SK-N-SH (cell line): Measurements from ENCODE around the gene NCKAP5. TPM values are rescaled to one million over a fixed set of nuclear protein-coding genes. Genes with fewer than 3 reads are reported as not detected.
A peak's percentile ranks its signal among the peaks of the same experiment; 100 is the strongest.

ENCODE experiments used
- CTCF ChIA-PET: fragments of 300-600, 350-600 bp; formaldehyde crosslinking; extraction: SDS; loops from one replicate; lab custom pipeline; 2021; lab: Yijun Ruan, JAX
- POLR2A ChIA-PET: fragments of 350-600 bp; sonication (Branson Sonifier 250); formaldehyde crosslinking; extraction: SDS; loops from one replicate; lab custom pipeline; 2020; ENCODE audit warnings: antibody characterized with exemption, inconsistent platforms; lab: Yijun Ruan, JAX
- DNase-seq: peaks from one replicate; pipeline ENCODE4 v3.0.0; 2012
- H2AFZ ChIP-seq: fragments of 200-600 bp; sonication (generic); 2 replicates; pipeline ENCODE4 v1.8.1; 2016; ENCODE audit warnings: antibody characterized with exemption, mild to moderate bottlenecking, low read depth
- H3F3A ChIP-seq: fragments of 200-600 bp; sonication (generic); replicated peaks from 2 replicates; pipeline ENCODE3; 2016; ENCODE audit warnings: antibody characterized with exemption, mild to moderate bottlenecking; ENCODE audit not compliant: insufficient read depth
- H3K27ac ChIP-seq, 2 experiments: fragments of 200-500 bp in 1 of 2; fragments of 200-600 bp in 1 of 2; sonication (Bioruptor generic) in 1 of 2; sonication (generic), shearing (Covaris generic) in 1 of 2; 2 replicates each; pipeline versions ENCODE4 v1.5.1 to v1.6.1; 2014 to 2016; ENCODE audit warnings: low read depth in 2 of 2, inconsistent platforms in 1 of 2, low read length in 1 of 2, mild to moderate bottlenecking in 1 of 2, mixed read lengths in 1 of 2
- H3K27me3 ChIP-seq: fragments of 200-600 bp; sonication (generic), shearing (Covaris generic); 2 replicates; pipeline ENCODE4 v1.6.1; 2016; ENCODE audit warnings: mixed run types; ENCODE audit not compliant: insufficient read depth
- H3K36me3 ChIP-seq, 2 experiments: fragments of 200-500 bp in 1 of 2; fragments of 200-600 bp in 1 of 2; sonication (Bioruptor generic) in 1 of 2; sonication (generic) in 1 of 2; replicated peaks in 1 of 2; 2 replicates each; pipeline versions ENCODE3 to v1.5.1; 2014 to 2016; ENCODE audit warnings: low read length in 1 of 2, mild to moderate bottlenecking in 1 of 2; ENCODE audit not compliant: insufficient read depth in 2 of 2, control insufficient read depth in 1 of 2
- H3K4me1 ChIP-seq, 2 experiments: fragments of 200-500 bp in 1 of 2; fragments of 200-600 bp in 1 of 2; sonication (Bioruptor generic) in 1 of 2; sonication (generic), shearing (Covaris generic) in 1 of 2; 2 replicates each; pipeline versions ENCODE4 v1.5.1 to v1.6.1; 2014 to 2016; ENCODE audit warnings: low read depth in 1 of 2, low read length in 1 of 2, mixed run types in 1 of 2; ENCODE audit not compliant: insufficient read depth in 2 of 2, control insufficient read depth in 1 of 2
- H3K4me2 ChIP-seq: fragments of 200-600 bp; sonication (generic), shearing (Covaris generic); 2 replicates; pipeline ENCODE4 v1.6.1; 2017; ENCODE audit warnings: mixed run types
- H3K4me3 ChIP-seq, 2 experiments: fragments of 200-500 bp in 1 of 2; fragments of 200-600 bp in 1 of 2; sonication (Bioruptor generic) in 1 of 2; sonication (generic), shearing (Covaris generic) in 1 of 2; 2 replicates each; pipeline versions ENCODE4 v1.5.1 to v1.8.1; 2014 to 2016; ENCODE audit warnings: low read depth in 2 of 2, inconsistent platforms in 1 of 2, low read length in 1 of 2, mild to moderate bottlenecking in 1 of 2, mixed read lengths in 1 of 2, moderate library complexity in 1 of 2
- H3K79me2 ChIP-seq: fragments of 200-600 bp; sonication (generic); 2 replicates; pipeline ENCODE4 v1.8.1; 2017; ENCODE audit warnings: mild to moderate bottlenecking; ENCODE audit not compliant: insufficient read depth
- H3K9ac ChIP-seq: fragments of 200-600 bp; sonication (generic); 2 replicates; pipeline ENCODE4 v1.6.1; 2017; ENCODE audit warnings: mixed run types
- H3K9me2 ChIP-seq: fragments of 200-600 bp; sonication (generic); 2 replicates; pipeline ENCODE4 v1.6.1; 2017; ENCODE audit warnings: mixed run types
- H3K9me3 ChIP-seq: fragments of 200-600 bp; sonication (generic); 2 replicates; pipeline ENCODE4 v1.6.1; 2017; ENCODE audit warnings: mixed run types, mild to moderate bottlenecking, moderate library complexity
- H4K20me1 ChIP-seq: fragments of 200-600 bp; sonication (generic); 2 replicates; pipeline ENCODE4 v1.6.1; 2017; ENCODE audit warnings: mild to moderate bottlenecking, mixed run types; ENCODE audit not compliant: insufficient read depth
- CTCF ChIP-seq: fragments of 200-600 bp; sonication (generic); IDR thresholded peaks from 2 replicates; pipeline ENCODE4 v1.6.1; 2017; ENCODE audit warnings: antibody characterized with exemption, mild to moderate bottlenecking, moderate library complexity
- EP300 ChIP-seq, 2 experiments: IDR thresholded peaks; 2 replicates each; pipeline versions ENCODE4 v1.4.0 to v1.6.1; 2012; ENCODE audit warnings: borderline replicate concordance in 1 of 2, low read depth in 1 of 2, low read length in 1 of 2
- FOSL2 ChIP-seq: IDR thresholded peaks from 2 replicates; pipeline ENCODE4 v1.4.0; 2012; ENCODE audit warnings: low read depth, mild to moderate bottlenecking, moderate library complexity, borderline replicate concordance
- FOXM1 ChIP-seq: IDR thresholded peaks from 2 replicates; pipeline ENCODE4 v1.4.0; 2012; ENCODE audit warnings: low read depth, mild to moderate bottlenecking
- GABPA ChIP-seq: IDR thresholded peaks from 2 replicates; pipeline ENCODE4 v1.4.0; 2012; ENCODE audit warnings: low read depth, mild to moderate bottlenecking
- JUND ChIP-seq: IDR thresholded peaks from 2 replicates; pipeline ENCODE4 v1.4.0; 2012
- MXI1 ChIP-seq: IDR thresholded peaks from 2 replicates; pipeline ENCODE4 v1.6.1; 2012; ENCODE audit warnings: mild to moderate bottlenecking, low read depth, low read length, improper control_type of control experiment
- NRF1 ChIP-seq: IDR thresholded peaks from 2 replicates; pipeline ENCODE4 v1.6.1; 2012; ENCODE audit warnings: low read depth, mild to moderate bottlenecking, low read length
- POLR2AphosphoS5 ChIP-seq: IDR thresholded peaks from 2 replicates; pipeline ENCODE4 v1.6.1; 2012; ENCODE audit warnings: low read depth, low read length
- RAD21 ChIP-seq: IDR thresholded peaks from 2 replicates; pipeline ENCODE4 v1.6.1; 2012; ENCODE audit warnings: mild to moderate bottlenecking, low read length
- RCOR1 ChIP-seq: fragments of 150-350 bp; IDR thresholded peaks from 2 replicates; pipeline ENCODE4 v1.6.1; 2017; ENCODE audit warnings: antibody characterized with exemption, low read length
- RFX5 ChIP-seq: IDR thresholded peaks from 2 replicates; pipeline ENCODE4 v1.6.1; 2012; ENCODE audit warnings: mild to moderate bottlenecking, improper control_type of control experiment, low read length
- SIN3A ChIP-seq: IDR thresholded peaks from 2 replicates; pipeline ENCODE4 v1.6.1; 2012; ENCODE audit warnings: low read depth, mild to moderate bottlenecking, low read length, moderate library complexity, borderline replicate concordance
- SMC3 ChIP-seq: IDR thresholded peaks from 2 replicates; pipeline ENCODE4 v1.6.1; 2012; ENCODE audit warnings: low read depth, low read length, improper control_type of control experiment
- TAF1 ChIP-seq: IDR thresholded peaks from 2 replicates; pipeline ENCODE4 v1.6.1; 2012; ENCODE audit warnings: low read depth, mild to moderate bottlenecking, low read length, moderate library complexity, borderline replicate concordance
- YY1 ChIP-seq: IDR thresholded peaks from 2 replicates; pipeline ENCODE4 v1.4.0; 2012; ENCODE audit warnings: low read depth, mild to moderate bottlenecking
- WGBS: methylation state at CpG from one replicate; pipeline ENCODE4 v1.1.6; 2017; ENCODE audit warnings: low lambda C conversion rate; 5-methylcytosine and 5-hydroxymethylcytosine counted together
- polyA plus RNA-seq, 3 experiments: library from polyadenylated mRNA; depleted of rRNA; stranded (reverse); fragments of >200 nt; gene quantifications; 2 replicates each; pipeline ENCODE4 v1.2.3, GENCODE V29; 2012
- TF ChIP-seq, protein P1 (sequence below): fragments of 150-350 bp; IDR thresholded peaks from 2 replicates; pipeline ENCODE4 v1.6.1; 2016; ENCODE audit warnings: mild to moderate bottlenecking, low read depth, low read length

Gene NCKAP5
- polyA plus RNA-seq, 1 of the 3 experiments (the other 2 are of a cell fraction): 0.02 TPM

DNA sequence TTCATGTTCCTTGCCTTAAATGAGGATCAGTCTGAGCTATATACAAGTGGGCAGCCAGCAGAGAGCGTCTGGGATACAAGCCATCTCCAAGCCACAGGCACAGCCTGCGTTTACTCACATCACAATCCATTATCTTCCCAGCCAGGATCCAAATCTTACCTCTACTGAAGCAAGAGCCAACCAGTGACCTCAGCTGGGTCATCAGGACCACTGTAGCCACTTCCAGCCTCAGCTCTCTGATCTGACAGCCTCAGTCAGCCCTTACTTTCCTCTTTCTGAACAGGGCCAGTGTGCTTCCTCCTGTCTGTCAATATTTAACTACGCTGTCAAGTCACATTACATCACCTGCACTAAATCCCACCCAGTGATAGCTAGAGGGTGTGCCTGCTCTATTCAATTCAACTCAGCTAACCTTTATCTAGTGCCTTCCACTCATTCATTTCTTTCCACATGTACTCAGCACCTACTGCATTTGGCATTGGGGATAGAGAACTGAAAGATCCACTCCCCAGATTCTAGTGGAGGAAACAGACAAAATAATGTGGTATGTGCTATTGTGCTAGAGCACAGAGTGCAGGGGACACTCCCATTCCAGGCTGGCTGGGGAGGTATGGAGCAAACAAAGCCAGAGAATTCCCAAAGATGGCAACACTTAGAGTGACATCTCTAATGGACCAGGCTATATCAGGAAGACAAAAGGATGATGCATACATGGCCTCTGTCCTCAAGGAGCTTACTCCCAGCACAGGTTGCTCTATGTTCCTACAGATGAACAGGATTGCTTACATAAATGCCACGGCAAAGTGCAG, 146.5 kb downstream of the NCKAP5 start:
- H2AFZ ChIP-seq: no peak overlapping the region
- H3K9me3 ChIP-seq: no peaks in the 10 kb centered on the region
- ChIA-PET POLR2A (no interaction called here), CTCF (interaction anchor here (1.0 to 1.8 kb wide), 5 partner anchors 140 to 424 kb away, joined by 3 to 11 read pairs (median 4); no protein-coding TSS in a partner anchor)
- H3K27me3 ChIP-seq: no peaks in the 10 kb centered on the region
- WGBS: 29% methylated on average over 4 of the region's 4 CpGs
- no peaks in the 10 kb centered on the region for H3K9me2 ChIP-seq
- H3K4me2 ChIP-seq: no peak overlapping the region
- no peaks in the 10 kb centered on the region for H3F3A ChIP-seq
- H3K27ac ChIP-seq: no peak overlapping the region
- no peaks in the 10 kb centered on the region for H4K20me1 ChIP-seq
- H3K4me1 ChIP-seq: peaks cover 3 to 8% of the 10 kb centered on the region in 2 experiments; a peak in 3 of 4 replicates
- H3K79me2 ChIP-seq: no peaks in the 10 kb centered on the region
- H3K9ac ChIP-seq: no peak overlapping the region
- DNase-seq: peak; percentile 8
- no peak overlapping the region for H3K4me3 ChIP-seq
- H3K36me3 ChIP-seq: no peaks in the 10 kb centered on the region
- no peak for TF ChIP-seq EP300 (IDR thresholded peaks at IDR 0.05; ENCODE audit: borderline replicate concordance in 1 of 2, low read depth in 1 of 2, low read length in 1 of 2)
- TF ChIP-seq RAD21: peak; percentile 44
- 0 out of 2 replicates have a peak, but pooled peaks have one; percentile 15 for TF ChIP-seq CTCF
- no peak for TF ChIP-seq GABPA
- TF ChIP-seq SMC3: peak; percentile 21; the same call in 1 of the 2 replicates
- no peak for TF ChIP-seq NRF1
- TF ChIP-seq YY1: no peak

- H3K27ac ChIP-seq: no peak overlapping the region
- no peaks in the 10 kb centered on the region for H3K79me2 ChIP-seq
- H3F3A ChIP-seq: no peaks in the 10 kb centered on the region
- H3K4me2 ChIP-seq: no peak overlapping the region
- H3K9me3 ChIP-seq: no peaks in the 10 kb centered on the region
- H3K9ac ChIP-seq: no peak overlapping the region
- DNase-seq: no peak
- 59% methylated on average over 6 of the region's 6 CpGs for WGBS
- H3K36me3 ChIP-seq: no peaks in the 10 kb centered on the region
- no peak overlapping the region for H2AFZ ChIP-seq
- TF ChIP-seq, protein P1, sequence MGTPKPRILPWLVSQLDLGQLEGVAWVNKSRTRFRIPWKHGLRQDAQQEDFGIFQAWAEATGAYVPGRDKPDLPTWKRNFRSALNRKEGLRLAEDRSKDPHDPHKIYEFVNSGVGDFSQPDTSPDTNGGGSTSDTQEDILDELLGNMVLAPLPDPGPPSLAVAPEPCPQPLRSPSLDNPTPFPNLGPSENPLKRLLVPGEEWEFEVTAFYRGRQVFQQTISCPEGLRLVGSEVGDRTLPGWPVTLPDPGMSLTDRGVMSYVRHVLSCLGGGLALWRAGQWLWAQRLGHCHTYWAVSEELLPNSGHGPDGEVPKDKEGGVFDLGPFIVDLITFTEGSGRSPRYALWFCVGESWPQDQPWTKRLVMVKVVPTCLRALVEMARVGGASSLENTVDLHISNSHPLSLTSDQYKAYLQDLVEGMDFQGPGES: no peak
- no peak for TF ChIP-seq RCOR1
- TF ChIP-seq TAF1: no peak
- TF ChIP-seq RFX5: no peak
- no peak for TF ChIP-seq SMC3
- no peak for TF ChIP-seq RAD21
- TF ChIP-seq YY1: no peak
- TF ChIP-seq SIN3A: no peak
- TF ChIP-seq FOXM1: no peak
- no peak for TF ChIP-seq MXI1
- no peak for TF ChIP-seq JUND
- no peak for TF ChIP-seq FOSL2
- no peak for TF ChIP-seq POLR2AphosphoS5
- no peak overlapping the region for H3K4me3 ChIP-seq
- H3K27me3 ChIP-seq: no peaks in the 10 kb centered on the region
- H4K20me1 ChIP-seq: no peaks in the 10 kb centered on the region
- CTCF ChIA-PET: interaction anchor here (1.0 to 1.8 kb wide), 3 partner anchors 140 to 359 kb away, joined by 3 to 11 read pairs (median 4); no protein-coding TSS in a partner anchor
- POLR2A ChIA-PET: no interaction called here
- peaks cover 3 to 8% of the 10 kb centered on the region in 2 experiments; a peak in 3 of 4 replicates for H3K4me1 ChIP-seq
- H3K9me2 ChIP-seq: no peaks in the 10 kb centered on the region
Measured at GRCh38 chr2:133420788-133421187, 147.5 kb downstream of the NCKAP5 start.
